Breast epithelium (tissue), 4 donors: ENCODE data around the gene VHLL. TPM values are rescaled to one million over a fixed set of nuclear protein-coding genes. Genes with fewer than 3 reads are reported as not detected.
"Not testable (repeated sequence)": the region's sequence is repeated elsewhere in the genome, so short reads cannot be mapped to it uniquely, and the experiment has no call there.

Source experiments
- DNase-seq, 2 donors: peaks; one replicate each; pipeline ENCODE4 v3.0.0-alpha.2; 2019; ENCODE audit warnings: low spot score in 2 of 2
- H3K27ac ChIP-seq, 2 donors: fragments of 200-600 bp; sonication (generic) in 1 of 2; one replicate each; pipeline ENCODE4 v1.5.1; 2016 to 2019; ENCODE audit warnings: mild to moderate bottlenecking in 1 of 2
- H3K27me3 ChIP-seq, 2 donors: fragments of 200-600 bp; sonication (generic) in 1 of 2; one replicate each; pipeline versions ENCODE4 v1.5.1 to v1.6.0; 2017 to 2019; ENCODE audit warnings: control low read depth in 1 of 2, mild to moderate bottlenecking in 1 of 2
- H3K36me3 ChIP-seq: fragments of 200-600 bp; one replicate; pipeline ENCODE4 v1.5.1; 2019
- H3K4me1 ChIP-seq, 2 donors: fragments of 200-600 bp; sonication (generic); one replicate each; pipeline ENCODE4 v1.5.1; 2016 to 2019; ENCODE audit warnings: control low read depth in 1 of 2
- H3K4me3 ChIP-seq, 3 donors: fragments of 200-600 bp; sonication (generic); 1 replicate in 2 of 3; 2 replicates in 1 of 3; pipeline ENCODE4 v1.5.1; 2016 to 2019; ENCODE audit warnings: mild to moderate bottlenecking in 3 of 3, moderate library complexity in 2 of 3
- H3K9me3 ChIP-seq, 2 donors: fragments of 200-600 bp; sonication (generic) in 1 of 2; one replicate each; pipeline ENCODE4 v1.5.1; 2016 to 2019; ENCODE audit warnings: control low read depth in 1 of 2
- POLR2A ChIP-seq: fragments of 450-650 bp; IDR thresholded peaks from one replicate; pipeline ENCODE4 v1.6.1; 2016; ENCODE audit warnings: antibody characterized with exemption, mild to moderate bottlenecking, moderate library complexity
- POLR2AphosphoS5 ChIP-seq, 3 donors: sonication (generic); formaldehyde crosslinking; IDR thresholded peaks; one replicate each; pipeline ENCODE4 v1.6.1; 2017; ENCODE audit warnings: antibody characterized with exemption in 3 of 3
- intact Hi-C: fragments of 100-400 bp; cut with DNase I; formaldehyde crosslinking; loops from one replicate; pipeline ENCODE4 v1.15.1; 2023; ENCODE audit warnings: low total_unique reads
- total RNA-seq, 3 donors: library from RNA; depleted of rRNA; stranded (reverse); fragments of >200 nt; gene quantifications; one replicate each; pipeline ENCODE4 v1.1.0, GENCODE V29; 2016
- TF ChIP-seq, protein P1 (sequence below), 3 donors: fragments of 450-650 bp; IDR thresholded peaks; one replicate each; pipeline ENCODE4 v1.5.1; 2016 to 2017; ENCODE audit warnings: antibody characterized with exemption in 3 of 3, mild to moderate bottlenecking in 3 of 3, moderate library complexity in 3 of 3

VHLL gene
- total RNA-seq, 3 donors from 2014 or later = 0.98 TPM; not detected in 2

- Histone ChIP-seq H3K27me3 (no peaks in the 10 kb centered on the region), H3K4me3 (peak overlapping the region in 2 of 3 donors; percentile 72 to 88), H3K36me3 (peaks cover 9% of the 10 kb centered on the region), H3K27ac (no peak overlapping the region), H3K4me1 (peaks cover 6 to 10% of the 10 kb centered on the region in 2 donors), H3K9me3 (no peaks in the 10 kb centered on the region)
- TF ChIP-seq POLR2A (no peak), POLR2AphosphoS5 (IDR thresholded peaks at IDR 0.05) (no peak)
- TF ChIP-seq, protein P1, sequence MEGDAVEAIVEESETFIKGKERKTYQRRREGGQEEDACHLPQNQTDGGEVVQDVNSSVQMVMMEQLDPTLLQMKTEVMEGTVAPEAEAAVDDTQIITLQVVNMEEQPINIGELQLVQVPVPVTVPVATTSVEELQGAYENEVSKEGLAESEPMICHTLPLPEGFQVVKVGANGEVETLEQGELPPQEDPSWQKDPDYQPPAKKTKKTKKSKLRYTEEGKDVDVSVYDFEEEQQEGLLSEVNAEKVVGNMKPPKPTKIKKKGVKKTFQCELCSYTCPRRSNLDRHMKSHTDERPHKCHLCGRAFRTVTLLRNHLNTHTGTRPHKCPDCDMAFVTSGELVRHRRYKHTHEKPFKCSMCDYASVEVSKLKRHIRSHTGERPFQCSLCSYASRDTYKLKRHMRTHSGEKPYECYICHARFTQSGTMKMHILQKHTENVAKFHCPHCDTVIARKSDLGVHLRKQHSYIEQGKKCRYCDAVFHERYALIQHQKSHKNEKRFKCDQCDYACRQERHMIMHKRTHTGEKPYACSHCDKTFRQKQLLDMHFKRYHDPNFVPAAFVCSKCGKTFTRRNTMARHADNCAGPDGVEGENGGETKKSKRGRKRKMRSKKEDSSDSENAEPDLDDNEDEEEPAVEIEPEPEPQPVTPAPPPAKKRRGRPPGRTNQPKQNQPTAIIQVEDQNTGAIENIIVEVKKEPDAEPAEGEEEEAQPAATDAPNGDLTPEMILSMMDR (IDR thresholded peaks at IDR 0.05) = no peak
- intact Hi-C loops = no loop called here
- DNase-seq = no peak
Observed at GRCh38 chr1:156336242-156336641, 37.1 kb upstream of the VHLL start.

DNA sequence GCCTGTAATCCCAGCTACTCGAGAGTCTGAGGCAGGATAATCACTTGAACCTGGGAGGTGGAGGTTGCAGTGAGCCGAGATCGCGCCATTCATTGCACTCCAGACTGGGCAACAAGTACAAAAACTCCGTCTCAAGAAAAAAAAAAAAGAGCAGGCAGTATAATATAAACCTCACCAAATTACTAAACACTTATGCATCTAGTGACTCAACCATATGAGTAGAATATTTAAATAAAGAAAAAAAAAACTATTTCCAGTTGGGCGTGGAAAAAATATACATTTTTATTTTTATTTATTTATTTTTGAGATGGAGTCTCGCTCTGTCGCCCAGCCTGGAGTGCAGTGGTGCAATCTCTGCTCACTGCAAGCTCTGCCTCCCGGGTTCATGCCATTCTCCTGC is 24.1 kb upstream of the VHLL start:
- H3K9me3 ChIP-seq, H3K36me3 ChIP-seq, H3K27me3 ChIP-seq, DNase-seq, H3K27ac ChIP-seq, H3K4me1 ChIP-seq, H3K4me3 ChIP-seq, intact Hi-C loops: not testable (repeated sequence)

GRCh38 chr1:156320560-156320959 is 21.5 kb upstream of the VHLL start:
- intact Hi-C loops = no loop called here
- no peak for DNase-seq
- H3K27ac ChIP-seq = no peak overlapping the region
- H3K9me3 ChIP-seq = no peaks in the 10 kb centered on the region
- no peaks in the 10 kb centered on the region for H3K4me1 ChIP-seq
- H3K4me3 ChIP-seq = no peak overlapping the region
- TF ChIP-seq, protein P1 (IDR thresholded peaks at IDR 0.05) = no peak
- TF ChIP-seq POLR2A (no peak), POLR2AphosphoS5 (IDR thresholded peaks at IDR 0.05) (no peak)
- no peaks in the 10 kb centered on the region for H3K27me3 ChIP-seq
- peaks cover 18% of the 10 kb centered on the region for H3K36me3 ChIP-seq

DNA sequence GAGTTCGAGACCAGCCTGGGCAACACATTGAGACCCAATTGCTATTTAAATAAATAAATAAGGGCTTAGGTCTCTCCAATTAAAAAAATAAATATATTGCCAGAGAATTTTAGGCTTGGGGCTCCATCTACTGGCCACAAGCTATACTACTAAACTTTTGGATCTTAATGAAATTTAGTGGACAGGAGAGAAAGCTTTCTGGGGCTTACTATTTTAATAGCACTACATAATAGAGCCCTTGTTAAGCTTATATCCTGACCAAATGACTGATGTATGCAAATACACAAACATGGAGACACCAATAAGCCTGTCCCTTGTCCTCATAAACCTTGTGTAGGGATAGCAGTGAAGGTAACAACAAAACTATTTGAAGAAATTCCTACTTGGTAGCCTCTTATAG is 20.6 kb upstream of the VHLL start:
- intact Hi-C loops = no loop called here
- Histone ChIP-seq H3K27ac (no peak overlapping the region), H3K9me3 (no peaks in the 10 kb centered on the region), H3K36me3 (peaks cover 19% of the 10 kb centered on the region), H3K27me3 (no peaks in the 10 kb centered on the region), H3K4me3 (no peak overlapping the region), H3K4me1 (no peaks in the 10 kb centered on the region)
- DNase-seq = no peak
- TF ChIP-seq POLR2A (no peak), POLR2AphosphoS5 (IDR thresholded peaks at IDR 0.05) (no peak)
- TF ChIP-seq, protein P1 (IDR thresholded peaks at IDR 0.05) = peak in 2 of 3 donors; percentile 38 to 42

DNA sequence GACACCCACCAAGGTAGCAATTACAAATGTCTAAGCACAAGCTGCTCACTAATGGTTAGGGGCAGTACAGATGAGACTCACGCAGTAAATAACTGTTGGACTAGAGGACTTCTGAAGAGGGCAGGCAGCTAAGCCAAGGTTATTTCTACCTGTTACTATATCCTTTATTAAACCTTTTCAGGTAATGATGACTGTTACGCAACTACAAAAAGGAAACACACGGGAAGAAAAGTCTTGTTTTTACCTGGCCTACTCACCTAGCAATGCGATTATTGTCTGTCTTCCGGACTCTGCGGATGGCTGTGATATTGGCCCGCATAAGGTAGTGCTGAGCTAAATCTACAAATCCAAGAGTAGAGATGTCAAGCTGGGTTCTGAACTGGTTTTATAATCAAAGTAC is 17.8 kb upstream of the VHLL start:
- TF ChIP-seq, protein P1 (IDR thresholded peaks at IDR 0.05) = no peak
- TF ChIP-seq POLR2AphosphoS5 (IDR thresholded peaks at IDR 0.05) (no peak), POLR2A (no peak)
- Histone ChIP-seq H3K27me3 (no peaks in the 10 kb centered on the region), H3K4me3 (no peak overlapping the region), H3K9me3 (no peaks in the 10 kb centered on the region), H3K27ac (no peak overlapping the region), H3K36me3 (peaks cover 21% of the 10 kb centered on the region), H3K4me1 (no peaks in the 10 kb centered on the region)
- intact Hi-C loops = no loop called here
- no peak for DNase-seq

GRCh38 chr1:156310962-156311361 is 11.9 kb upstream of the VHLL start:
- DNase-seq = peak in 1 of 2 donors; percentile 66
- peaks cover 10% of the 10 kb centered on the region for H3K36me3 ChIP-seq

More at GRCh38 chr1:156310962-156311361, 11.9 kb upstream of the VHLL start:
- H3K9me3 ChIP-seq = no peaks in the 10 kb centered on the region
- H3K4me3 ChIP-seq = no peak overlapping the region
- H3K27ac ChIP-seq = peak overlapping the region; percentile 50 to 79
- H3K4me1 ChIP-seq = no peaks in the 10 kb centered on the region
- H3K27me3 ChIP-seq = no peaks in the 10 kb centered on the region
- intact Hi-C loops = no loop called here
- TF ChIP-seq, protein P1 (IDR thresholded peaks at IDR 0.05) = no peak
- peak in 1 of 3 donors; percentile 26 for TF ChIP-seq POLR2AphosphoS5 (IDR thresholded peaks at IDR 0.05)
